ENCODE data around the gene GABRR1.

The GABRR1 gene

GRCh38 chr6:89251170-89251569, 34.0 kb upstream of the GABRR1 start:
- no peaks in the 10 kb centered on the region for H3K36me3 ChIP-seq (ENCODE audit: insufficient read depth, low read length)
- no peaks in the 10 kb centered on the region for H4K20me1 ChIP-seq (ENCODE audit: insufficient read depth, low read length)
- H2AFZ ChIP-seq (ENCODE audit: low read depth, low read length), result no peak overlapping the region
- H3K9me3 ChIP-seq (ENCODE audit: insufficient read depth, low read length, severe bottlenecking), result no peaks in the 10 kb centered on the region
- H3K4me1 ChIP-seq (ENCODE audit: insufficient read depth, low read length), result no peaks in the 10 kb centered on the region
- no peaks in the 10 kb centered on the region for H3K79me2 ChIP-seq (ENCODE audit: insufficient read depth, low read length)
- TF ChIP-seq EZH2 (IDR thresholded peaks at IDR 0.05; ENCODE audit: borderline replicate concordance, low read depth, low read length, severe bottlenecking), result no peak
- TF ChIP-seq CTCF (IDR thresholded peaks at IDR 0.05; ENCODE audit: borderline replicate concordance, extremely low read depth, low read length, poor library complexity, severe bottlenecking), result no peak
- H3K4me2 ChIP-seq (ENCODE audit: insufficient read depth, low read length), result no peak overlapping the region
- ATAC-seq (ENCODE audit: insufficient read depth, low read depth), result no peak
- no peak for DNase-seq
- H3K27me3 ChIP-seq (ENCODE audit: insufficient read depth, low read length, poor library complexity), result no peaks in the 10 kb centered on the region
- H3K9ac ChIP-seq (ENCODE audit: low read depth, low read length), result no peak overlapping the region
- no peak overlapping the region for H3K27ac ChIP-seq (ENCODE audit: low read length)
- H3K4me3 ChIP-seq (ENCODE audit: low read depth in 1 of 2, low read length in 2 of 2), result no peak overlapping the region

- Histone ChIP-seq H3K27me3 (ENCODE audit: insufficient read depth, low read length, poor library complexity) (no peaks in the 10 kb centered on the region), H3K4me1 (ENCODE audit: insufficient read depth, low read length) (no peaks in the 10 kb centered on the region), H4K20me1 (ENCODE audit: insufficient read depth, low read length) (no peaks in the 10 kb centered on the region), H3K4me3 (ENCODE audit: low read depth in 1 of 2, low read length in 2 of 2) (no peak overlapping the region), H2AFZ (ENCODE audit: low read depth, low read length) (no peak overlapping the region; the same call in 1 of the 2 replicates), H3K9me3 (ENCODE audit: insufficient read depth, low read length, severe bottlenecking) (no peaks in the 10 kb centered on the region), H3K79me2 (ENCODE audit: insufficient read depth, low read length) (no peaks in the 10 kb centered on the region), H3K9ac (ENCODE audit: low read depth, low read length) (no peak overlapping the region), H3K27ac (ENCODE audit: low read length) (no peak overlapping the region), H3K36me3 (ENCODE audit: insufficient read depth, low read length) (no peaks in the 10 kb centered on the region), H3K4me2 (ENCODE audit: insufficient read depth, low read length) (no peak overlapping the region)
- no peak for DNase-seq
- no peak for TF ChIP-seq CTCF (IDR thresholded peaks at IDR 0.05; ENCODE audit: borderline replicate concordance, extremely low read depth, low read length, poor library complexity, severe bottlenecking)
- no peak for ATAC-seq (ENCODE audit: insufficient read depth, low read depth)
These were observed 33.1 kb upstream of the GABRR1 start for GRCh38 chr6:89250239-89250638.

DNA sequence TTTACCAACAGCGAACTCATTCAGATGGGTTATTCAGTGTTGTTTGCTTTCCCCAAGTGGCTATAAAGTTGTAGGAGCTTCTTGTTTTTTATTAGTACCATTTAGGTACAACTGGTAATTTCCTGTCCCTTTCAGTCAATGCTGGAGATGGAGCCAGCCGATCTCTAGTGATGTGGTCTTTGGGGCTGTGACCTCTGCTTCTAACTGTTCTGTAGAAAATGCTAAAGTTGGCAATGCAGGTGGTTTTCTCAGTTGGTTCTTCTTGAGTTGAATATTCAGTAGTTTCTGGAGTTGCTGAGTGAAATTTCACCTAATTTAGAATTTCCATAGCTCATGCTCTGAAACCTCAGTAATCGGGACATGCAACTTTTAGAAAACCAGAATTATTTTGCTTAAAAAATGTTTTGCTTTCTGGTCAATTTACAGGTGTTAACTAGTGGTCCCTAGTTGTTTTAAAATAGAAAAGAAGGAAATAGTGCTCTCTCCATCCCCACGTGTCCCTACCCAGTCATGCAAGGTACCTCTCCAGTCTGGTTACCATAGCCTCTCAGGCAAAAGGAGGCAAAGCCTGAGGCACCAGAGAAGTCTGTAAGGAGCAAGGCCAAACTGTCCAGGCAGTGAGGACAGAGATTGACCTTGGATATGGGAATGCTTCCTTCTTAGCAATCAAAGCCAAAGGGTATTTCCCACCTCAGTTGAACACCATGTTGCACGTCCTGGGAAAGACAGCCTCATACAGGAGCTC, 27.3 kb upstream of the GABRR1 start:
- no peak for TF ChIP-seq CTCF (IDR thresholded peaks at IDR 0.05; ENCODE audit: borderline replicate concordance, extremely low read depth, low read length, poor library complexity, severe bottlenecking)
- TF ChIP-seq EZH2 (IDR thresholded peaks at IDR 0.05; ENCODE audit: borderline replicate concordance, low read depth, low read length, severe bottlenecking), result no peak
- no peak overlapping the region for H3K9ac ChIP-seq (ENCODE audit: low read depth, low read length)
- H4K20me1 ChIP-seq (ENCODE audit: insufficient read depth, low read length), result no peaks in the 10 kb centered on the region
- no peaks in the 10 kb centered on the region for H3K79me2 ChIP-seq (ENCODE audit: insufficient read depth, low read length)
- no peak overlapping the region for H3K4me2 ChIP-seq (ENCODE audit: insufficient read depth, low read length)
- ATAC-seq (ENCODE audit: insufficient read depth, low read depth) (no peak), DNase-seq (no peak)
- H3K27me3 ChIP-seq (ENCODE audit: insufficient read depth, low read length, poor library complexity), result no peaks in the 10 kb centered on the region
- no peaks in the 10 kb centered on the region for H3K9me3 ChIP-seq (ENCODE audit: insufficient read depth, low read length, severe bottlenecking)
- no peak overlapping the region for H2AFZ ChIP-seq (ENCODE audit: low read depth, low read length)
- no peak overlapping the region for H3K27ac ChIP-seq (ENCODE audit: low read length)
- H3K36me3 ChIP-seq (ENCODE audit: insufficient read depth, low read length), result no peaks in the 10 kb centered on the region
- no peak overlapping the region for H3K4me3 ChIP-seq (ENCODE audit: low read depth in 1 of 2, low read length in 2 of 2)
- H3K4me1 ChIP-seq (ENCODE audit: insufficient read depth, low read length), result peaks cover 6% of the 10 kb centered on the region

DNA sequence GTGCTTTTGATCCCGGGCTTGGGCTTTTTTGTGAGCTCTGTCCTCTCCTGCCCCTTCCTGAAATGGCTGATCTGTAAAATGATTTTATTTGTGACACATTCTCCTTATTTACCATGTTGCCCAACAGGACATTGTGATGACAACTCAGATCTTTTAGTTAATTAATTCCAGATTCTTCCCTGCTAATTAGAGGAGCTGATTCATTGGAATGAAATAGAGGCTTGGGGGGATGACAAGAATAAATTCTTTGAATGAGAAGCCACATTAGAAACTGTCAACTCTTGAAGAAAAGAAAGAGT, 26.1 kb upstream of the GABRR1 start:
- Histone ChIP-seq H3K9ac (ENCODE audit: low read depth, low read length) (no peak overlapping the region), H3K4me2 (ENCODE audit: insufficient read depth, low read length) (no peak overlapping the region), H2AFZ (ENCODE audit: low read depth, low read length) (no peak overlapping the region), H3K9me3 (ENCODE audit: insufficient read depth, low read length, severe bottlenecking) (no peaks in the 10 kb centered on the region), H3K4me3 (ENCODE audit: low read depth in 1 of 2, low read length in 2 of 2) (no peak overlapping the region), H3K79me2 (ENCODE audit: insufficient read depth, low read length) (no peaks in the 10 kb centered on the region), H3K27ac (ENCODE audit: low read length) (no peak overlapping the region), H3K36me3 (ENCODE audit: insufficient read depth, low read length) (no peaks in the 10 kb centered on the region), H4K20me1 (ENCODE audit: insufficient read depth, low read length) (no peaks in the 10 kb centered on the region), H3K4me1 (ENCODE audit: insufficient read depth, low read length) (peaks cover 13% of the 10 kb centered on the region), H3K27me3 (ENCODE audit: insufficient read depth, low read length, poor library complexity) (no peaks in the 10 kb centered on the region)
- ATAC-seq (ENCODE audit: insufficient read depth, low read depth) (no peak), DNase-seq (no peak)
- TF ChIP-seq EZH2 (IDR thresholded peaks at IDR 0.05; ENCODE audit: borderline replicate concordance, low read depth, low read length, severe bottlenecking), result no peak
- TF ChIP-seq CTCF (IDR thresholded peaks at IDR 0.05; ENCODE audit: borderline replicate concordance, extremely low read depth, low read length, poor library complexity, severe bottlenecking), result no peak

Measured in DND-41 (cell line).